HG03342 (cell line): Measurements from ENCODE around the gene COMMD1.
"Not testable (repeated sequence)": the region's sequence is repeated elsewhere in the genome, so short reads cannot be mapped to it uniquely, and the experiment has no call there.

ENCODE experiments used
- ATAC-seq: cut with Tn5 transposase; IDR thresholded peaks from one replicate; pipeline ENCODE4 v1.9.1; 2021; ENCODE audit warnings: mild to moderate bottlenecking, moderate library complexity; ENCODE audit not compliant: unreplicated experiment

Gene COMMD1

DNA sequence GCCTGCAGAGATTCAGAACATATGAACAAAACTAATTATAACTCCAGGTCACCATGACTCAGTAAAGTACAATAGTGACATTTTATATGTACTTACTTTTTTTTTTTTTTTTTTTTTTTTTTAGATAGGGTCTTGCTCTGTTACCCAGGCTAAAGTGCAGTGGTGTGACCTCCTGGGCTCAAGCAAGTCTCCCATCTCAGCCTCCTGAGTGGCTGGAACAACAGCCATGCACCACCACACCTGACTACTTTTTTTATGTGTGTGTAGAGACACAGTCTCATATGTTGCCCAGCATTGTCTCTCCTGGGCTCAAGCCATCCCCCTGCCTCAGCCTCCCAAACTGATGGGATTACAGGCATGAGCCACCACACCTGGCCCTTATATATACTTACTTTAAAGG, 159.8 kb downstream of the COMMD1 start:
- ATAC-seq = no peak

- ATAC-seq = no peak
These were observed 165.7 kb downstream of the COMMD1 start for GRCh38 chr2:62071126-62071598.

GRCh38 chr2:62071760-62072680, 166.5 kb downstream of the COMMD1 start:
- ATAC-seq = no peak

DNA sequence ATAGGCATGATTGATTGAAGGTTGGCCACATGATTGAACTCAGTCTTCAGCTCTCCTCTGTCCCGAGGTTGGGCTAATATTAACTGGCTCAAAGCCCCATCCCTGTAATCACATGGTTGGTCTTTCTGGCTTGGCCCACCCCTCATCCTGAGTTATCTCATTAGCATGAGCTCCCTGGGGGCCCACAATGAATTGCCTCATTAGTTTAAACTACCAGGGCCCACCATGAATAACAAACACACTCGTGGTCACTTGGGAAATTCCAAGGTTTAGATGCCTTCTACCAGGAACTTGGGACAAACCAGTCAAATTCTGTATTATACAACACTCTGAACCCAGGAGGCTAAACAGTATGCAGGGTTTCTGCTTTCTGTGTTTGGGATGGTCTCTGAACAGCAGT, 168.8 kb downstream of the COMMD1 start:
- ATAC-seq = no peak

DNA sequence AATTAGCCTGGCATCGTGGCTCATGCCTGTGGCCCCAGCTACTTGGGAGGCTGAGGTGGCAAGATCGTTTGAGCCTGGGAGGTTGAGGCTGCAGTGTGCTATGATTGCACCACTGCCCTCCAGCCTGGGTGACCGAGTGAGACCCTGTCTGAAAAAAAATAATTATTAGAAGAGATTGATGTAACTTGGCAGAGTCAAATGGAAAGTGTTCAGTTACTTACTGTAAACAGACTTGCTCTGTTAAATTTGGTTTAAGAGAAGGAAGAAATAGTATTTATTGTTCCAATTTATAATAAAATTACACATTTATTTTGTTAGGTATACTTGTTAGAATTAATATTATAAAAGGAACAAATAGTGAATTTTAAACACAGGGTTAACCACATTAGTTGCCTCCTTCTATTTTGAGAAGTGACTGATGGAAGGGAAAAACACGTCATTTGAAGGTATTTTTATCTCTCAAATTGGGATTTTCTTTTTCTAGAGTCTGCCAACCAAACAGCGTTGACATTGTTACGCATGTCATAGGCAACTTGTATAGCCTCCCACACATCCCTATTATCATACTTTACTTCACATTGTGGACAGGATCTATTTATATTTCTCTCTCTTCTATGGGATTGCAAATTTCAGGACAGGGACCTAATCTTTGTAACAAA, 171.6 kb downstream of the COMMD1 start:
- ATAC-seq = no peak

DNA sequence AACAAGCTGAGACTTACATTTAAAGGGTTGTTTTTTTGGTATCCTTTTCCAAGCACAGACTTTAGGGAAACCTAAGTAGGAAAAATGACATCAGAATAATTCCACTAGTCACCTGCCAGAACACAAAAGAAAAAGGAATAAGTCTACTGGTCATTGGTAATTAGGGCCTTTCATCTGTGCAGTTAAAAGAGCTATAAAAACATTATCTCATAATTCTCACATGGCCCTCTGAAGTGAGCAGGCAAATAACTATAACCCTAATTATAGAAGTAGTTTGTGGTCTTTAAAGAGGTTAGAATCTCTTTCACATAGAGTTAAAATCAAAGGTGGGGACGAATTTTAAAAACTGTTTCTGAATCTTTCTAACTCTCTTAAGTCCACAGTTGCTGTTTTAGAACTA, 179.3 kb downstream of the COMMD1 start:
- ATAC-seq = no peak

DNA sequence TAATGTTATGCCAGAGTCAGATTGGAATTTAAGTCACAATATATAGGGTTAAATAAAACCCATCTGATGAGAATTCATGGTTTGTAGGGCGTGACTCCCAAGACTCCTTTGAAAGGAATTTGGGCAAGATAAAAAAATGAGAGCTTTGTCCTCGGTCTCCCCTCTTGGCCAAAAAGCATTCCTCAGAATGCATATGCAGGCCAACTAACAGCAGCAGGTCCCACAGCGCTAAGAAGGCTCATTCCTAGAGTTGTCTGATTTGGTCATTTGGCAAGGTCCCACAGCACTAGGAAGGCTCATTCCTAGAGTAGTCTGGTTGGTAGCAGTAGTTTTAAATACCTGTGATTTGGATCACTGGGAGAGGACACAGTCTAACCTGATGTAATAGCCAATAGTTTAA, 184.2 kb downstream of the COMMD1 start:
- ATAC-seq = no peak

- no peak for ATAC-seq
These were observed 186.0 kb downstream of the COMMD1 start for GRCh38 chr2:62091471-62091870.

DNA sequence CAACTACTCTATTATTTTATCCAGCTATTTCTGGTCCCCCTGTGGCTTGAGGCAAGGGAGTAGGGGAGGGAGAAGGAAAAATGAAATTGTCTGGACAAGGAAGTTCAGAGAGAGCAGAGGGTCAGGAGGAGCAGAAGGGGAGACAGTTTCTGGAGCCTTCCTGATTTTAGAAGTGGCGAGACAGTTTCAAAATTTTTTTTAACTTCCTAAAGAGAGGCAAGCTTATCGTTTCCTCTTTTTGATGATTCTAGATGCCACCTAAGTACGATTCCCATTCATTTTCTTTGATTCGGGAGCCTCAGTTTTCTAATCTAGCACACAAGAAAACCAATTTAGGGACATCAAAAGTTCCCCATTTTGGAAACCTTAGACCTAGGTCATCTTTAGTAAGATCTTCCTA, 193.6 kb downstream of the COMMD1 start:
- peak; percentile 4 for ATAC-seq

DNA sequence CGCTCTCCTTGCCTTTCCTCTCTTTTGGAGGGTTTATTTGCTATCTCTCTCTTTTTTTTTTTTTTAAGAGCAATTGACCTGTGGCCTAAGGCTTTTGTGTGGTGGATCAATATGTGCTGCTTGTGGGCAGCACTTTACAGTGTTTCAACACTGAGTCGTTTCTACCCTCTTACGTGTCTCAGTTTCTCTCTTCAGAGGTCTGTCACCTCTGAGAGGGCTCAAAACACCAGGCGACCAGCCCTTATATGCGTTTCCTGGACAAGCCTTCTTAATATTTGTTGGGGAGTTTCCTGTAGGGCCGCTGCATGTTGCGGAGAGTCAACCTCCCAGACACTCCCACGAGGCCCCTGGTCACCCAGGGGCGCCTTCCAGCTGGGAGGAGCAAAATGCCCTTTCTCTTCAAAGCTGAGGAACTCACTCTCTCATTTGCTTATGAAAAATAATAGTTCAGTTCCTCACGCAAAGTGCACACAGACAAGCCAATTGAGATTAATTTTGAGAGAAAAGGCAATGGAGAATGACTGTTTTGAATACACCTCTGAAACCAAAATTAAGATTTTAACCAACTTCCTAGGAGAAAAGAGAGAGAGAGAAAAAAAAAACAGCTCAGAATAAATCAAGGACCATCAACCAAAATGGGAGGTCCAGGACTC, 194.2 kb downstream of the COMMD1 start:
- peak; percentile 90 for ATAC-seq

DNA sequence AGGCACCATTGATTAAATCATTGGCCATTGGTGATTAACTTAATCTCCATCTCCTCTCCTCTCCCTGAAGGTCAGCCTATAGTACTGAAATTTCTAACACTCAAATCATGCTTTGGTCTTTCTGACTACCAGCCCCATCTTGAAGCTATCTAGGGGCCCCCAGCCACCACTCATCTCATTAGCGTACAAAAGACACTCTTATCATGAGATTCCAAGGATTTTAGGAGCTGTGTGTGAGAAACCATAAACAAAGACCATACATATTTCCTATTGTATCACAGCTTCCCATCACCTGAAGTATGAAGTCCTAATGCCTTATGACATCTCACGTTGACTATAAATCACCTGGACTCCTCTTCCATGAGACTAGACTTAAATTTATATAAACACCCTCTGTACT, 196.4 kb downstream of the COMMD1 start:
- no peak for ATAC-seq

DNA sequence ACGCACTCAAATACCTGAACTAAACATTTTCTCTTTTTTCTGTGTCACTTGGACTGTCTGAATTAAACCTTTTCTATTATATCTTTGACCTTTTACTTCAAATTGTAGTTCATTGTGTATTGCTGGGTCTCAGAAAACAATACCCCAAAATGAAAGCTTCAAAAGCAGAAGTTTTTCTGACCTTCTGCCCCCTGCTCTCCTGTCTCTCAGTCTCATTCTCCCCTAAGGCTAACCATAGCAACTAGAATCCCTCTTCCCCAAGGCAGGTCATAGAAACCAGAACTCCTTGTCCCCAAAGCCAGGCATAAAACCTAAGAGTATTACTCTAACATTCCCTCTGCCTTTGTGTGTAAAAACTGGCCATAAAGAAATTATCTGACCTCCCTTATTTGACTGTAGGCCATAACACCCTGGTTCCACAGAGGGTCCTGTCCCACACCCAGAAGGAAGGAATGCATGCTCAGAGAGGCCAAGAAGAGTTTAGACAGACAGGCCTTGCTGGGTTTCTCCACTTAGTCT, 197.0 kb downstream of the COMMD1 start:
- no peak for ATAC-seq

- ATAC-seq = no peak
These were observed 204.1 kb downstream of the COMMD1 start for GRCh38 chr2:62109554-62109953.

DNA sequence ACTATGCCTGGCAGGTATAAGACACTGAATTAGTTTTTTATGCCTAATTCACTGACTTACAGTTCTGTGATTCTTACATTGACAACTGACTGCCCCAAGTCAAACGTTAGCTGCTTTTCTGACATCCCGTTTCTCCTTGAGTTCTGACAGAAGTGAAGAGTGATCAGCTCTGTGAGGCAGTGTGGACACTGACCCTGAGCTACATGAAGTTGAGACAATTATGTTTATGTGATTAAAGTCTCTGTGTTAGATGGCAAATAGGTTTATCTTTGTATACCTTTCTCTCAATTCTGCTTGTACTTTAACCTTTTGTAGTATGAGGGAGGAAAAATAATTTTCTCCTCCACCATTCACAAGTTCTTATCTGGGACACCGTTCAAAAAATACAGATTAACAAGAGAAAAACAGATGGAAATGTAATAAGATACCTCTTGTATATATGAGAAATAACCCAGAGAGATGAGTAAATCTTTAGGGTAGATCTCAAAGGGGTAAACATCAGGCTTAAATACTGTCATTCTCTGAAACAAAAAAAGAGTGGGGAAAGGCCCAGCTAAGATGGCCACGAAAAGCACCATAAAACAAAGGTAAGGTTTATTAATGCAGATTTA, 205.0 kb downstream of the COMMD1 start:
- no peak for ATAC-seq

GRCh38 chr2:62112179-62112578, 206.7 kb downstream of the COMMD1 start:
- no peak for ATAC-seq

DNA sequence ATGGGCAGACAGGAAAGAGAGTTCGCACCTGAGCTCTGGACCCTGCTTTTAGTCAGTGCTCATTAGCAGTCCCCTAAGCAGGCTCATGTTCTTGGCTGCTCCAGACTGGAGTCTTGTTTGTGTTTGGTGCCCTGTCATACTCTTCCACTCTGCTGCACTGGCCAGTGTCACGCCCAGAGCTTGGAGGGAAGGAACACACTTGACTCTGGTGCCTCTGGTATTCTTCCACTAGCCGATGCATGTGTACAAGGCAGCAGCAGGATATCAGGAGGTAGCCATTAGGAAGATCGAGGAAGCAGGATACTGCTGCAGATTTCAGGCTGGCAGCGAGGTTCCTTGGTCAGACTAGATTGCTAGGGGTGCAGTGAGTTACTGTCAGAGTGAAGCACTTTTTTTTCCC, 209.1 kb downstream of the COMMD1 start:
- ATAC-seq = no peak

DNA sequence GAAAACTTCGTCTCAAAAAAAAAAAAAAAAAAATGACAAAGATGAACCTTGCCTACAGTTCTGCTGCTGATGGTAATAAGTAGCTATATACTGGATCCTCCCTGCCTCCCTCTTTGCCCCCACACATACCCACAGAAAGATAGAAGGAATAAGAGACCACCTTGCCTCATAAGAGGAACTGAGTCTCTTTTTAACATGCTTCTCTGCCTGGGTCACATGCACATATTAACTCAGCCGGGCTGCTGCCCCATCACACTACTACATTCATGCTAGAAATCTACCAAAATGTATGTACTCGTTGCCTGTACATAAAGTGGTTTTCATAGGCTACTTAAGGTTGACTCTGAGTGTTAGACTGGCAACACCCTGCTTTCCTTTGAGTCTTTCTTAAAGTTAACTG, 211.5 kb downstream of the COMMD1 start:
- ATAC-seq = no peak

DNA sequence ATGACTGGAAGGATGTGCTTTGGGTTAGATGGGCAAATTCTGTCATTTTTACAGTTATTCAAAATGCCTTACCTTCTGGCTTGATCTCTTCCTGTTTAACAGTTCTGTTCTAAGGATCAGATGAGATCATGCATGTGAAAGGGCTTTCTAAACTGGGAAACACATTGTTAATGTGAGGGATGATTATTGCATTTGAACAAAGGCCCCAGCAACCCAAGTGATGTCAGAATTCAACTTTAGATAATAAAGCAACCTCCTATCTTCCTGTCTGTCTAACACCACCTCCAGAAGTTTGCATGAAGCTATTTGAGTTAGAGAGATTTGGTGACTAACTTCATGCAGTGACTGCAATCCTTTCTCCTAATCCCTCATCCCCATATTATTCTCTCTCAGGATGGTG, 212.7 kb downstream of the COMMD1 start:
- no peak for ATAC-seq

GRCh38 chr2:62119311-62119974, 214.0 kb downstream of the COMMD1 start:
- no peak for ATAC-seq

DNA sequence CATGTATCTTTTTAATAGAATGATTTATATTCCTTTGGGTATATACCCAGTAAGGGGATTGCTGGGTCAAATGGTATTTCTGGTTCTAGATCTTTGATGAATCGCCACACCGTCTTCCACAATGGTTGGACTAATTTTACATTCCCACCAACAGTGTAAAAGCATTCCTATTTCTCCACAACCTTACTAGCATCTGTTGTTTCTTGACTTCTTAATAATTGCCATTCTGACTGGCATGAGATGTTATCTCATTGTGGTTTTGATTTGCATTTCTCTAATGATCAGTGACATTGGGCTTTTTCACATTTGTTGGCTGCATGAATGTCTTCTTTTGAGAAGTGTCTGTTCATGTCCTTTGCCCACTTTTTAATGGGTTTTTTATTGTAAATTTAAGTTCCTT, 220.8 kb downstream of the COMMD1 start:
- ATAC-seq = not testable (repeated sequence)
